SK-N-MC (cell line): Measurements from ENCODE around the gene PRKCZ.

Experiments used
- DNase-seq: peaks from one replicate; pipeline ENCODE4 v3.0.0-alpha.2; 2011; ENCODE audit warnings: low read depth, low spot score
- H3K27ac ChIP-seq: fragments of 200-600 bp; sonication (generic); 2 replicates; pipeline ENCODE4 v1.5.1; 2016; ENCODE audit warnings: mixed run types
- H3K36me3 ChIP-seq: fragments of 200-600 bp; sonication (generic); 2 replicates; pipeline ENCODE4 v1.6.1; 2017; ENCODE audit warnings: antibody characterized with exemption, low read length, mixed read lengths; ENCODE audit not compliant: insufficient read depth
- H3K4me3 ChIP-seq: fragments of 200-600 bp; sonication (generic); 2 replicates; pipeline ENCODE4 v1.5.1; 2016
- H3K9ac ChIP-seq: fragments of 200-600 bp; sonication (generic); 2 replicates; pipeline ENCODE4 v1.8.0; 2017; ENCODE audit warnings: mixed run types, mixed read lengths; ENCODE audit not compliant: insufficient read length
- H3K9me3 ChIP-seq: fragments of 200-600 bp; sonication (generic); 2 replicates; pipeline ENCODE4 v1.6.1; 2017; ENCODE audit warnings: low read depth, mild to moderate bottlenecking, antibody characterized with exemption, low read length, moderate library complexity, mixed read lengths
- EZH2 ChIP-seq: fragments of 200-600 bp; sonication (generic); IDR thresholded peaks from one replicate; pipeline ENCODE4 v1.6.1; 2017; ENCODE audit warnings: antibody characterized with exemption
- FOXP2 ChIP-seq: optimal IDR thresholded peaks from 2 replicates; pipeline ENCODE3; 2011; ENCODE audit warnings: mild to moderate bottlenecking, moderate library complexity; ENCODE audit not compliant: insufficient read depth; ENCODE audit errors: extremely low read length, control extremely low read depth
- POLR2AphosphoS5 ChIP-seq: IDR thresholded peaks from 2 replicates; pipeline ENCODE4 v1.6.1; 2012; ENCODE audit warnings: mild to moderate bottlenecking, low read depth, low read length, borderline replicate concordance

PRKCZ gene

GRCh38 chr1:2108213-2108876, 58.1 kb downstream of the PRKCZ start:
- Histone ChIP-seq H3K36me3 (no peaks in the 10 kb centered on the region), H3K9ac (no peak overlapping the region), H3K27ac (no peak overlapping the region), H3K4me3 (no peak overlapping the region), H3K9me3 (no peaks in the 10 kb centered on the region)
- DNase-seq: no peak
- TF ChIP-seq EZH2 (no peak), FOXP2 (no peak), POLR2AphosphoS5 (no peak)

- Histone ChIP-seq H3K36me3 (no peaks in the 10 kb centered on the region), H3K4me3 (no peak overlapping the region), H3K27ac (no peak overlapping the region), H3K9ac (no peak overlapping the region), H3K9me3 (no peaks in the 10 kb centered on the region)
- TF ChIP-seq FOXP2 (no peak), EZH2 (no peak), POLR2AphosphoS5 (no peak)
- DNase-seq: no peak
Observed at GRCh38 chr1:2108877-2109580, 58.8 kb downstream of the PRKCZ start.

GRCh38 chr1:2109581-2110021, 59.4 kb downstream of the PRKCZ start:
- Histone ChIP-seq H3K9ac (no peak overlapping the region), H3K9me3 (no peaks in the 10 kb centered on the region), H3K27ac (no peak overlapping the region), H3K36me3 (no peaks in the 10 kb centered on the region), H3K4me3 (no peak overlapping the region)
- no peak for DNase-seq
- no peak for TF ChIP-seq FOXP2
- no peak for TF ChIP-seq POLR2AphosphoS5
- no peak for TF ChIP-seq EZH2

- no peak for TF ChIP-seq FOXP2
- no peak for TF ChIP-seq EZH2
- no peak for TF ChIP-seq POLR2AphosphoS5
- Histone ChIP-seq H3K27ac (no peak overlapping the region), H3K36me3 (no peaks in the 10 kb centered on the region), H3K4me3 (no peak overlapping the region), H3K9ac (no peak overlapping the region), H3K9me3 (no peaks in the 10 kb centered on the region)
- DNase-seq: no peak
Observed at GRCh38 chr1:2110191-2110737, 60.1 kb downstream of the PRKCZ start.

GRCh38 chr1:2110738-2111673, 60.8 kb downstream of the PRKCZ start:
- TF ChIP-seq FOXP2: no peak
- TF ChIP-seq EZH2: no peak
- no peak for TF ChIP-seq POLR2AphosphoS5
- no peak overlapping the region for H3K27ac ChIP-seq
- H3K9me3 ChIP-seq: no peaks in the 10 kb centered on the region
- no peaks in the 10 kb centered on the region for H3K36me3 ChIP-seq
- no peak for DNase-seq
- no peak overlapping the region for H3K4me3 ChIP-seq
- H3K9ac ChIP-seq: no peak overlapping the region

- Histone ChIP-seq H3K36me3 (no peaks in the 10 kb centered on the region), H3K27ac (no peak overlapping the region), H3K9ac (no peak overlapping the region), H3K9me3 (no peaks in the 10 kb centered on the region), H3K4me3 (no peak overlapping the region)
- DNase-seq: no peak
- TF ChIP-seq EZH2 (no peak), POLR2AphosphoS5 (no peak), FOXP2 (no peak)
Observed at GRCh38 chr1:2111674-2112035, 61.4 kb downstream of the PRKCZ start.

GRCh38 chr1:2112280-2112701, 62.1 kb downstream of the PRKCZ start:
- no peak for TF ChIP-seq FOXP2
- TF ChIP-seq EZH2: no peak
- TF ChIP-seq POLR2AphosphoS5: no peak
- Histone ChIP-seq H3K9me3 (no peaks in the 10 kb centered on the region), H3K27ac (no peak overlapping the region), H3K36me3 (no peaks in the 10 kb centered on the region), H3K9ac (no peak overlapping the region), H3K4me3 (no peak overlapping the region)
- no peak for DNase-seq
